Activated T-cell treated with anti-CD3 and anti-CD28 coated beads, Interleukin-2, amount 50 U/mL, for 4 hours (primary cell): ENCODE measurements around the gene MMP1. TPM values are rescaled to one million over a fixed set of nuclear protein-coding genes. Genes with fewer than 3 reads are reported as not detected.

Experiments used
- ATAC-seq, 2 donors: fragments of 200-7000 bp; cut with Tn5 transposase; one replicate each; pipeline ENCODE4 v1.10.0; 2021
- DNase-seq: peaks from one replicate; pipeline ENCODE4 v3.0.0-alpha.2; 2020
- H3K27me3 Mint-ChIP-seq: one replicate; pipeline ENCODE4 v1.8.0; 2021; ENCODE audit warnings: low read depth, mixed read lengths
- H3K36me3 Mint-ChIP-seq: one replicate; pipeline ENCODE4 v1.8.0; 2022; ENCODE audit warnings: mixed read lengths; ENCODE audit not compliant: insufficient read depth
- H3K4me1 Mint-ChIP-seq: one replicate; pipeline ENCODE4 v1.8.0; 2021; ENCODE audit warnings: low read depth, mixed read lengths
- H3K4me3 Mint-ChIP-seq: one replicate; pipeline ENCODE4 v1.8.0; 2021; ENCODE audit warnings: mild to moderate bottlenecking, moderate library complexity, mixed read lengths
- H3K9me3 Mint-ChIP-seq: one replicate; pipeline ENCODE4 v1.8.0; 2021; ENCODE audit warnings: mixed read lengths
- total RNA-seq, 3 donors: library from RNA; stranded (reverse); gene quantifications; one replicate each; pipeline ENCODE4 v1.2.1, GENCODE V29; 2021

MMP1 gene
- total RNA-seq, 3 donors from 2014 or later = not detected

DNA sequence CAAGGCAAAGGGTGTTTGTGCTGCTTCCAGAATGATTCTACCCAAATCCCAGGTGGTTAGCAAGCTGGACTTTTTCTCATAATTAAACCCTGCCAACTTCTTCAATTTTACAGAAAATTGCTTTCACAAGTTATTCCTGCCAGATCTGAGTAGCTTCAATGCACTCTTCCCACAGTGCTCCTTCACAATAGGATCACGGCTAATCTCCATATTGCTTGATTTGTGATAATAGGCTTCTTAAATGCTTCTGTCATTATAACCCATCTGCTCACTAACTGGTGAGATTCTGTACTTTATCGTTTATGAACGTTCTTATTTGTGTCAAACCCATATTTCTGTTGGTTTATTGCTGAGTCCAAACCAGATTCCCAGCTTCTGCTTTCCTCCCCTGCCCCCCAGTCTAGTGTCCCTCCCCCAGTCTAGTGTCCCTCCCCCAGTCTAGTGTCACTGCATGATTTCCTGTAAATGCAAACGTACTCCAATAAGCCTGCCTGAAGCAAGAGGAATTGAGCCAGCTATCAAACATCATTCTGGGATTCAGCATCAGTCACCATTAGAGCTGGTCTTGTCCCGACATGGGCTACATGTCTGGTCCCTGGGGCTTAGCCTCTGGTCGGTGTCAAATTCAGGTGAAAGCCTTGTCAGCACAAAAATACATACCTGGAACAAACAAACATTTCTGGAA, 31.5 kb upstream of the MMP1 start:
- Mint-ChIP-seq H3K4me1 (no peaks in the 10 kb centered on the region), H3K27me3 (peaks cover 20% of the 10 kb centered on the region), H3K36me3 (no peaks in the 10 kb centered on the region), H3K9me3 (no peaks in the 10 kb centered on the region), H3K4me3 (no peak overlapping the region)
- DNase-seq (no peak), ATAC-seq (no peak)

GRCh38 chr11:102824556-102824955, 26.6 kb upstream of the MMP1 start:
- H3K4me3 Mint-ChIP-seq = no peak overlapping the region
- peaks cover 8% of the 10 kb centered on the region for H3K27me3 Mint-ChIP-seq
- ATAC-seq = no peak
- no peaks in the 10 kb centered on the region for H3K9me3 Mint-ChIP-seq
- DNase-seq = no peak
- H3K36me3 Mint-ChIP-seq = no peaks in the 10 kb centered on the region
- H3K4me1 Mint-ChIP-seq = no peaks in the 10 kb centered on the region

DNA sequence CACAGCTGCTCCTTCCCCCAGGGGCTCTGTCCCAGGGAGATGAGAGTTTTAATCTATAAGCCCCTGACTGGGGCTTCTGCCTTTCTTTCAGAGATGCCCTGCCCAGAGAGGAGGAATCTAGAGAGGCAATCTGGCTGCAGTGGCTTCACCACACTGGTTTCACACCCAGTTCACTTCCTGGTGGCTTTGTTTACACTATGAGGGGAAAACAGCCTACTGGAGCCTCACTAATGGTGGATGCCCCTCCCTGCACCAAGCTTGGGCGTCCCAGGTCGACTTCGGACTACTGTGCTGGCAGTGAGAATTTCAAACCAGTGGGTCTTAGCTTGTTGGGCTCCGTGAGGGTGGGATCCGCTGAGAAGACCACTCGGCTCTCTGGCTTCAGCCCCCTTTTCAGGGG, 21.5 kb upstream of the MMP1 start:
- Mint-ChIP-seq H3K36me3 (no peaks in the 10 kb centered on the region), H3K4me1 (no peaks in the 10 kb centered on the region), H3K4me3 (no peak overlapping the region), H3K27me3 (peaks cover 3% of the 10 kb centered on the region), H3K9me3 (peaks cover 5% of the 10 kb centered on the region)
- DNase-seq (no peak), ATAC-seq (no peak)

DNA sequence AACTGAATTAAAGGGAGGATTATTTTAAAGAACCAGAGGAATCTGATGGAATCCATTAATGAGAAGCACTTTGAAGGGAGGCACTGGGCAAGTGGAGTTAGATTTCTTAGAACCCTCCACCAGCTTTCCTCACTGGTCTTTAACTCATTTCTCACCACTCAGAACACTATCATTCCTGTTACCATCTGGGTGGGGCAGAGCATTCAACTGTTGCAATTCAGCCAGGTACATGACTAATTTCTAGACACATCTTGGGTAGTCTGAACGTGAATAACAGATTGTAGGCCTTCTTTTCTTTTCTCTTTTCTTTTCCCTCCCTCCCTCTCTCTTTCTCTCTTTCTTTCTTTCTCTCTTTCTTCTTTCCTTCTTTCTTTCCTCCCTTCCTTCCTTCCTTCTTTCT, 15.5 kb upstream of the MMP1 start:
- no peaks in the 10 kb centered on the region for H3K4me1 Mint-ChIP-seq
- H3K4me3 Mint-ChIP-seq = no peak overlapping the region
- peaks cover 5% of the 10 kb centered on the region for H3K9me3 Mint-ChIP-seq
- DNase-seq (no peak), ATAC-seq (no peak)
- peaks cover 6% of the 10 kb centered on the region for H3K27me3 Mint-ChIP-seq
- H3K36me3 Mint-ChIP-seq = no peaks in the 10 kb centered on the region

GRCh38 chr11:102812188-102812587, 14.2 kb upstream of the MMP1 start:
- Mint-ChIP-seq H3K4me1 (no peaks in the 10 kb centered on the region), H3K4me3 (no peak overlapping the region), H3K27me3 (peaks cover 6% of the 10 kb centered on the region), H3K9me3 (peaks cover 5% of the 10 kb centered on the region), H3K36me3 (no peaks in the 10 kb centered on the region)
- DNase-seq = no peak
- no peak for ATAC-seq

DNA sequence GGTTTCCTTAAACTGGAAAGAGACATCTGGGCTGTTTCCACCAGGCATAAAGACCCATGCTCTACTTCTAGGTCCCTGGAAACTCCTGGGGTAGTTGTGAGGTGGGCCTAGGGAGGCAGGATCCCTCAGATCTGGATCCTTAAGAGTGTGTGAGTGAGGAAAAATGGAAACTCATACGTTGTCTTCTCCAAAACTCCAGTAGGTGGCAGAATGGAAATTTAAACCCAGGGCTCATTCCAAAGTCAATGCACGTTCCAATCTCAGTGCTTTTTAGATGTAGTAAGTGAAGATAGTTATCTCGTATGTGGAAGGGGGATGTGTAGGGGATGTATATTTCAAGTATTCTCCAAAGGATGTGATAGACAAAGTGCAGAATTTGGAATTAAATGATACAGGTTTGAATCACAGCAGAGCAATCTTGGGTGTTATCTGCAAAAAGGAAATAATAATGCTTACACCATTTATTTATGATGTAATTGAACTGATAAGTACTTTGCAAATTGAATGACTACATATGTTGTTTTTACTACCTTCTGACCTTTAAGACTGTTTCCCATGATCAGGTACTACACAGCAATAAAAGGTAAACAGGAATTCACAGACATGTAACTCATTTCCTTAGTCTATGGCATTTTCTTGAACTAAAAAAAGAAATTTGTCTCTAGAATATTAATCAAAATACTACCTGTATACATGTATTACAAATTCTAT, 13.1 kb upstream of the MMP1 start:
- Mint-ChIP-seq H3K36me3 (no peaks in the 10 kb centered on the region), H3K9me3 (no peaks in the 10 kb centered on the region), H3K4me3 (no peak overlapping the region), H3K4me1 (no peaks in the 10 kb centered on the region), H3K27me3 (peaks cover 8% of the 10 kb centered on the region)
- DNase-seq = no peak
- ATAC-seq = no peak

- ATAC-seq = no peak
- no peaks in the 10 kb centered on the region for H3K9me3 Mint-ChIP-seq
- peaks cover 8% of the 10 kb centered on the region for H3K27me3 Mint-ChIP-seq
- no peaks in the 10 kb centered on the region for H3K4me1 Mint-ChIP-seq
- H3K36me3 Mint-ChIP-seq = no peaks in the 10 kb centered on the region
- no peak overlapping the region for H3K4me3 Mint-ChIP-seq
- no peak for DNase-seq
These were observed 12.0 kb upstream of the MMP1 start for GRCh38 chr11:102809971-102810370.

GRCh38 chr11:102807921-102808320, 10.0 kb upstream of the MMP1 start:
- no peaks in the 10 kb centered on the region for H3K9me3 Mint-ChIP-seq
- ATAC-seq (no peak), DNase-seq (no peak)
- no peaks in the 10 kb centered on the region for H3K36me3 Mint-ChIP-seq
- no peak overlapping the region for H3K4me3 Mint-ChIP-seq
- no peaks in the 10 kb centered on the region for H3K4me1 Mint-ChIP-seq
- H3K27me3 Mint-ChIP-seq = peaks cover 15% of the 10 kb centered on the region

- DNase-seq (no peak), ATAC-seq (no peak)
- Mint-ChIP-seq H3K4me3 (no peak overlapping the region), H3K4me1 (no peaks in the 10 kb centered on the region), H3K9me3 (no peaks in the 10 kb centered on the region), H3K27me3 (peaks cover 19% of the 10 kb centered on the region), H3K36me3 (no peaks in the 10 kb centered on the region)
These were observed 8.3 kb upstream of the MMP1 start for GRCh38 chr11:102806296-102806695.

DNA sequence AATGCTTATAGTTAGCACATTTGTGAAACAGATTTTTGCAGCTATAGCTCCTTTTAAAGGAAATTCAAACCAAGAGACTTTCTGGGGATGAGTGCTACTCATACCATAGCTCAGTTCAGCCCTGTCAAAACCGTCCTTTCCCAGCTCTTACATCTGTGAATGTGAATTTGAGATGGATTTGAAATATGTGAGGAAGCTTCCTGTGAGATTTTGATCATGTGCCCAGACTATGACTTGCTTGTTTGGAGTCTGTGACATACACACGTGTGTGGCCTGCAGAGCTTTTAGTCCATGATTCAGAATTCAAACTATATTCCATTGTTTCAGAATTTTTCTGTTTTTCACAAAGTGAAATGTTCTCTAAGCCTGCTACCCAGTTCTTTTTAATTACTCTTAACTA, 4.4 kb upstream of the MMP1 start:
- Mint-ChIP-seq H3K36me3 (no peaks in the 10 kb centered on the region), H3K4me1 (no peaks in the 10 kb centered on the region), H3K27me3 (peaks cover 13% of the 10 kb centered on the region), H3K4me3 (no peak overlapping the region), H3K9me3 (no peaks in the 10 kb centered on the region)
- no peak for ATAC-seq
- DNase-seq = no peak

- H3K4me1 Mint-ChIP-seq = no peaks in the 10 kb centered on the region
- DNase-seq (no peak), ATAC-seq (no peak)
- peaks cover 11% of the 10 kb centered on the region for H3K27me3 Mint-ChIP-seq
- H3K4me3 Mint-ChIP-seq = no peak overlapping the region
- no peaks in the 10 kb centered on the region for H3K36me3 Mint-ChIP-seq
- no peaks in the 10 kb centered on the region for H3K9me3 Mint-ChIP-seq
These were observed 2.8 kb upstream of the MMP1 start for GRCh38 chr11:102800767-102801166.

GRCh38 chr11:102799681-102800340, 1.9 kb upstream of the MMP1 start:
- Mint-ChIP-seq H3K4me1 (no peaks in the 10 kb centered on the region), H3K9me3 (no peaks in the 10 kb centered on the region)
- no peak for ATAC-seq

GRCh38 chr11:102794382-102794781, 3.6 kb downstream of the MMP1 start:
- peak; percentile 43 to 70 for ATAC-seq
- Mint-ChIP-seq H3K4me3 (no peak overlapping the region), H3K4me1 (no peaks in the 10 kb centered on the region), H3K36me3 (no peaks in the 10 kb centered on the region), H3K9me3 (no peaks in the 10 kb centered on the region), H3K27me3 (no peaks in the 10 kb centered on the region)
- no peak for DNase-seq

More at GRCh38 chr11:102799681-102800340, 1.9 kb upstream of the MMP1 start:
- Mint-ChIP-seq H3K27me3 (peaks cover 11% of the 10 kb centered on the region), H3K4me3 (no peak overlapping the region), H3K36me3 (no peaks in the 10 kb centered on the region)
- DNase-seq = no peak

GRCh38 chr11:102793677-102794290, 4.2 kb downstream of the MMP1 start:
- ATAC-seq (no peak), DNase-seq (no peak)
- Mint-ChIP-seq H3K36me3 (no peaks in the 10 kb centered on the region), H3K4me3 (no peak overlapping the region), H3K9me3 (no peaks in the 10 kb centered on the region), H3K27me3 (no peaks in the 10 kb centered on the region), H3K4me1 (no peaks in the 10 kb centered on the region)
